Lower leg skin (tissue), 4 donors: Measurements from ENCODE around the gene STARD5. TPM values are rescaled to one million over a fixed set of nuclear protein-coding genes. Genes with fewer than 3 reads are reported as not detected.

Experiments
- DNase-seq, 2 donors: peaks; one replicate each; pipeline ENCODE4 v3.0.0-alpha.2; 2019; ENCODE audit warnings: low spot score in 2 of 2
- H3K4me3 ChIP-seq: fragments of 200-600 bp; sonication (generic); 2 replicates; pipeline ENCODE4 v1.5.1; 2017; ENCODE audit warnings: mild to moderate bottlenecking, low read depth; ENCODE audit not compliant: poor library complexity, severe bottlenecking
- POLR2A ChIP-seq, 2 donors: fragments of 450-650 bp; IDR thresholded peaks; one replicate each; pipeline ENCODE4 v1.6.1; 2016 to 2017; ENCODE audit warnings: antibody characterized with exemption in 2 of 2, mild to moderate bottlenecking in 1 of 2, moderate library complexity in 1 of 2
- WGBS, 2 donors: methylation state at CpG; one replicate each; pipeline ENCODE4 v1.1.5; 2018; 5-methylcytosine and 5-hydroxymethylcytosine counted together
- intact Hi-C: fragments of 100-400 bp; cut with DNase I; formaldehyde crosslinking; loops from one replicate; pipeline ENCODE4 v1.15.0; 2023; ENCODE audit warnings: low total_unique reads
- total RNA-seq, 4 donors: library from RNA; depleted of rRNA; stranded (reverse); fragments of >200 nt; gene quantifications; one replicate each; pipeline ENCODE4 v1.1.0, GENCODE V29; 2016
- TF ChIP-seq, protein P1 (sequence below), 3 donors: fragments of 450-650 bp; IDR thresholded peaks; one replicate each; pipeline ENCODE4 v1.5.1; 2016; ENCODE audit warnings: antibody characterized with exemption in 3 of 3, mild to moderate bottlenecking in 3 of 3, moderate library complexity in 2 of 3

Gene STARD5
- total RNA-seq, 4 donors from 2014 or later: 57.0 to 108 (median 92.7) TPM

DNA sequence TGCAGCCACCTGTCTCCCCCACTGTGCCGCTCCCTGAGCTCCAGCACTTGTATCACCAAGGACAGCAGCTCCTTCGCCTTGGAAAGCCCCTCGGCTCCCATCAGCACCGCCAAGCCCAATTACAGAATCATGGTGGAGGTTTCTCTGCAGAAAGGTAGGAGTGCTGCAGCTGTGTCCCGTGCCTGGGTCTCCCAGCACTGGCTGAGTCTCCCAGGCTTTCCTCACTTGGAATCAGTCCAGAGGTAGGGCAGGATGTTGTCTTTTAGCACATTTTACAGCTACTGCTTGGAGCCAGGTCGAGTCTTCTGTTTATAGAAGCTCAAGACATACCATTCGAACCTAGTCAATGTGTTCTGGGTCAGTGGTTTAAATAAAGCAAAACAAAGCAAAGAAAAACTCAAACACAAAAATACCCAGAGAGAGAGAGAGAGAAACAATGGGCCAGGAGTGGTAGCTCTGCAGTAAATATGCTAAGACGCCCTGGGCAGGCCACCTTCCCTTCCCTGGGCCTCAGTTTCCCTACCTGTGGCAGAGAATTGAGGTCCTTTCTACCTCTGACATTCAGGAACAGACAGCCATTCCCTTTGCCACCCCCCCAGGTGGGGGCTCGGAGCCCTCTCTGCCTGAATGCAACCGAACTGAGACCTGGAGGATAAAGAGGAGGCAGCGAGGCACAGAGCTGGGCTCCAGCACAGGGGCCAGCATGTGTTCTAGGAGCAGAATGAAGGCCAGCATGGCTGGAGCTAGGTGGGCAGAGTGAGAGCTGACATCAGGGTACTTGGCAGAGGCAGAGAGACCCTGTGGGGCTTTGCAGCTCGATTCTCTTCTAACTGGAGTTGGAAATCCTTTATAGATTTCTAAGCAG lies 44.1 kb downstream of the STARD5 start:
- DNase-seq: peak in 1 of 2 donors; percentile 63
- intact Hi-C loops: no loop called here
- TF ChIP-seq, protein P1, sequence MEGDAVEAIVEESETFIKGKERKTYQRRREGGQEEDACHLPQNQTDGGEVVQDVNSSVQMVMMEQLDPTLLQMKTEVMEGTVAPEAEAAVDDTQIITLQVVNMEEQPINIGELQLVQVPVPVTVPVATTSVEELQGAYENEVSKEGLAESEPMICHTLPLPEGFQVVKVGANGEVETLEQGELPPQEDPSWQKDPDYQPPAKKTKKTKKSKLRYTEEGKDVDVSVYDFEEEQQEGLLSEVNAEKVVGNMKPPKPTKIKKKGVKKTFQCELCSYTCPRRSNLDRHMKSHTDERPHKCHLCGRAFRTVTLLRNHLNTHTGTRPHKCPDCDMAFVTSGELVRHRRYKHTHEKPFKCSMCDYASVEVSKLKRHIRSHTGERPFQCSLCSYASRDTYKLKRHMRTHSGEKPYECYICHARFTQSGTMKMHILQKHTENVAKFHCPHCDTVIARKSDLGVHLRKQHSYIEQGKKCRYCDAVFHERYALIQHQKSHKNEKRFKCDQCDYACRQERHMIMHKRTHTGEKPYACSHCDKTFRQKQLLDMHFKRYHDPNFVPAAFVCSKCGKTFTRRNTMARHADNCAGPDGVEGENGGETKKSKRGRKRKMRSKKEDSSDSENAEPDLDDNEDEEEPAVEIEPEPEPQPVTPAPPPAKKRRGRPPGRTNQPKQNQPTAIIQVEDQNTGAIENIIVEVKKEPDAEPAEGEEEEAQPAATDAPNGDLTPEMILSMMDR (IDR thresholded peaks at IDR 0.05): no peak
- no peak for TF ChIP-seq POLR2A (IDR thresholded peaks at IDR 0.05)
- no peak overlapping the region for H3K4me3 ChIP-seq
- 86 to 87% methylated on average over 12 of the region's 12 CpGs for WGBS, 2 donors

- intact Hi-C loops: no loop called here
- no peak for DNase-seq
- TF ChIP-seq, protein P1 (IDR thresholded peaks at IDR 0.05): no peak
- TF ChIP-seq POLR2A (IDR thresholded peaks at IDR 0.05): no peak
- WGBS, 2 donors: 93 to 95% methylated on average over 6 of the region's 6 CpGs
- no peak overlapping the region for H3K4me3 ChIP-seq
Measured at GRCh38 chr15:81278306-81279029, 45.5 kb downstream of the STARD5 start.

DNA sequence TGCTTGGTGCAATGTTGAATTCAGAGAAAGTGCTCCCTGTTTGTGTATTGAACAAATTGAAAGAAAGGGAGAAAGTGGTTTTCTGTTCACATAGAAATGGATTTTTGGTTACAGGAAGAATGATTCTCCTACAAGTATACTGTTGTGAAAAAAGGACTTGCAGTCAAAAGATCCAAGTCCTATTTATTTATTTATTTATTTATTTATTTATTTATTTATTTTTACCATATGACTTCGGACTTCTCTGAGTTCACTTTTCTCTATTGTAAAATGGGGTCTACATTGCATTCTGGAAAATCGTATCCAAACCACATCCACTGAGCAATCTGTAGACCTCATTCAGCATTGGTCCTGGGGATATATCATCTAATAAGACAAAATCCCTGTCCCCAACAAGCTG lies 46.1 kb downstream of the STARD5 start:
- intact Hi-C loops: no loop called here
- no peak for DNase-seq
- TF ChIP-seq, protein P1 (IDR thresholded peaks at IDR 0.05): no peak
- TF ChIP-seq POLR2A (IDR thresholded peaks at IDR 0.05): no peak
- 94 to 97% methylated on average over 2 of the region's 2 CpGs for WGBS, 2 donors
- no peak overlapping the region for H3K4me3 ChIP-seq

GRCh38 chr15:81276967-81277366 lies 47.0 kb downstream of the STARD5 start:
- intact Hi-C loops: no loop called here
- 86 to 87% methylated on average over 2 of the region's 2 CpGs for WGBS, 2 donors
- no peak overlapping the region for H3K4me3 ChIP-seq
- TF ChIP-seq, protein P1 (IDR thresholded peaks at IDR 0.05): no peak
- no peak for TF ChIP-seq POLR2A (IDR thresholded peaks at IDR 0.05)
- DNase-seq: no peak

- intact Hi-C loops: no loop called here
- TF ChIP-seq, protein P1 (IDR thresholded peaks at IDR 0.05): no peak
- TF ChIP-seq POLR2A (IDR thresholded peaks at IDR 0.05): no peak
- peak in 1 of 2 donors; percentile 79 for DNase-seq
- no peak overlapping the region for H3K4me3 ChIP-seq
- 61 to 69% methylated on average over 3 of the region's 3 CpGs for WGBS, 2 donors
Measured at GRCh38 chr15:81275711-81276392, 48.1 kb downstream of the STARD5 start.
